ENCODE data around the gene SLBP. TPM values are rescaled to one million over a fixed set of nuclear protein-coding genes. Genes with fewer than 3 reads are reported as not detected.

SLBP gene
- total and polyA plus RNA-seq, 12 donors = 19.0 to 81.0 (median 38.1) TPM

DNA sequence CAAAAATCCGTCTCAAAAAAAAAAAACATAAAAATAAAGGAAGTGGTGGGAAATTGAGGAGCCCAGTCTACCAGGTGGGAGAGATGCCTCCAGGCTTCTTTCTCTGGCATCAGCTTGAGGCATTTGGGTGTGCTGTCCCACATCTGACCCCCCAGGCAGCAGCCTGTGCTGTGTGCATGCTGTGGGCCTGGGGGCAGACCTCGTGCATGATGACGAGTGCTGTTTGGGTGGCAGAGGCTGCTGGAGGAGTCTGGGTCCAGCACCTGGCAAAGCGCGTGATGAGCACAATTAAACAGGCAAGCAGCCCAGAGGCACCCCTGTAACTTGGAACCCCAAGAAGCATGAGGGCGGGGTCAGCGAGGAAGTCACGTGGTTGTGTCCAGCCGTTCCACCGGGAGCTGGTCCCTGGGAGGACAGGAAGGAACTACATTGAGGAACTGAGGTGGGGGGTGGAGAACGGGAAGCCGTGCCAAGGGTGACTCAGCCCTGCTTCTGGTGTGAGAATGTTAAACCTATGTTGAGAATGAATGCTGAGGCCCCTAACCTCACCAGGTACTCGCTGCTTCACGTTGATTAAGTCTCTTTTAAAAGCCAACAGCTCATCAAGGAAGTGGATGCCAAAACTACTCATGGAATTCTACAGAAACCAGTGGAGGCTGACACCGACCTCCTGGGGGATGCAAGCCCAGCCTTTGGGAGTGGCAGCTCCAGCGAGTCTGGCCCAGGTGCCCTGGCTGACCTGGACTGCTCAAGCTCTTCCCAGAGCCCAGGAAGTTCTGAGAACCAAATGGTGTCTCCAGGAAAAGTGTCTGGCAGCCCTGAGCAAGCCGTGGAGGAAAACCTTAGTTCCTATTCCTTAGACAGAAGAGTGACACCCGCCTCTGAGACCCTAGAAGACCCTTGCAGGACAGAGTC is 15.3 kb upstream of the SLBP start:
- peak overlapping the region in 1 of 4 donors; percentile 10 for H3K4me3 ChIP-seq
- 58 to 71% (median 62%) methylated on average over 15 to 18 of the region's 18 CpGs for WGBS, 4 donors
- DNase-seq = peak; percentile 53 to 82 (median 60)
- intact Hi-C loops (cut with DNase I) = loop anchor here (5.0 kb wide), 1 partner anchor 35 kb away; no protein-coding TSS in a partner anchor
- H3K4me1 ChIP-seq (replicated peaks in 1 of 2) = peaks cover 0 to 3% of the 10 kb centered on the region in 2 donors
- no peaks in the 10 kb centered on the region for H3K27me3 ChIP-seq
- TF ChIP-seq, protein P1, sequence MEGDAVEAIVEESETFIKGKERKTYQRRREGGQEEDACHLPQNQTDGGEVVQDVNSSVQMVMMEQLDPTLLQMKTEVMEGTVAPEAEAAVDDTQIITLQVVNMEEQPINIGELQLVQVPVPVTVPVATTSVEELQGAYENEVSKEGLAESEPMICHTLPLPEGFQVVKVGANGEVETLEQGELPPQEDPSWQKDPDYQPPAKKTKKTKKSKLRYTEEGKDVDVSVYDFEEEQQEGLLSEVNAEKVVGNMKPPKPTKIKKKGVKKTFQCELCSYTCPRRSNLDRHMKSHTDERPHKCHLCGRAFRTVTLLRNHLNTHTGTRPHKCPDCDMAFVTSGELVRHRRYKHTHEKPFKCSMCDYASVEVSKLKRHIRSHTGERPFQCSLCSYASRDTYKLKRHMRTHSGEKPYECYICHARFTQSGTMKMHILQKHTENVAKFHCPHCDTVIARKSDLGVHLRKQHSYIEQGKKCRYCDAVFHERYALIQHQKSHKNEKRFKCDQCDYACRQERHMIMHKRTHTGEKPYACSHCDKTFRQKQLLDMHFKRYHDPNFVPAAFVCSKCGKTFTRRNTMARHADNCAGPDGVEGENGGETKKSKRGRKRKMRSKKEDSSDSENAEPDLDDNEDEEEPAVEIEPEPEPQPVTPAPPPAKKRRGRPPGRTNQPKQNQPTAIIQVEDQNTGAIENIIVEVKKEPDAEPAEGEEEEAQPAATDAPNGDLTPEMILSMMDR (IDR thresholded peaks at IDR 0.05) = no peak
- no peak for TF ChIP-seq POLR2A (IDR thresholded peaks at IDR 0.05)
- H3K9me3 ChIP-seq (replicated peaks in 1 of 3) = no peaks in the 10 kb centered on the region
- peak overlapping the region in 2 of 5 donors; percentile 23 to 35 for H3K27ac ChIP-seq
- peaks cover 0 to 14% of the 10 kb centered on the region in 2 donors for H3K36me3 ChIP-seq (replicated peaks in 1 of 2)

- Histone ChIP-seq H3K27ac (peak overlapping the region in 1 of 5 donors; percentile 39), H3K4me1 (replicated peaks in 1 of 2) (peaks cover 6 to 13% of the 10 kb centered on the region in 2 donors), H3K9me3 (replicated peaks in 1 of 3) (no peaks in the 10 kb centered on the region), H3K27me3 (no peaks in the 10 kb centered on the region), H3K36me3 (replicated peaks in 1 of 2) (peaks cover 0 to 14% of the 10 kb centered on the region in 2 donors), H3K4me3 (no peak overlapping the region)
- 40 to 57% (median 51%) methylated on average over 7 to 17 of the region's 17 CpGs for WGBS, 4 donors
- intact Hi-C loops (cut with DNase I) = loop anchor here (5.0 kb wide), 1 partner anchor 34 kb away; no protein-coding TSS in a partner anchor
- peak in 1 of 2 donors; percentile 8 for TF ChIP-seq POLR2A (IDR thresholded peaks at IDR 0.05)
- TF ChIP-seq, protein P1 (IDR thresholded peaks at IDR 0.05) = peak; percentile 91 to 99 (median 94)
- peak; percentile 84 to 98 (median 94) for DNase-seq
Measured at GRCh38 chr4:1726146-1726934, 14.2 kb upstream of the SLBP start.

DNA sequence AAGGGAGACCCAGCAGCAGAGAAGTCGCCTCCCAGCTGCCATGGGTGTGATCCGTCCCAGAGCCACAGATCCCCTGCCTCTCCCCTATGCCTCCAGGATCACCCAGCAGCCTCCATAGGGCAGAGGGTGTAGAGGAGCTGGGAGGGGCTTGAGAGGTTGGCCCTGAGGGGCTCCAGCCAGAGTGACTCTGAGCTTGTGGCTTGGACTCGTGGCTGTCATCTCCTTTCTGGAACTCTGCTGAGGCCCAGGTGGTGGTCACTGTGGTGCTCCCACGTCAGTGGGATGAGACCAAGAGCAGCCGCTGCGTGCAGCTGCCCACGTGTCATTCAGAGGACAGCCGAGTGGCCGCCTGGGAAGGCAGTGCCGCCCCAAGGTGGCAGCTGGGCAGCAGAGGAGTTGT is 13.4 kb upstream of the SLBP start:
- Histone ChIP-seq H3K9me3 (replicated peaks in 1 of 3) (no peaks in the 10 kb centered on the region), H3K27me3 (no peaks in the 10 kb centered on the region), H3K27ac (no peak overlapping the region), H3K4me1 (replicated peaks in 1 of 2) (peaks cover 6 to 13% of the 10 kb centered on the region in 2 donors), H3K36me3 (replicated peaks in 1 of 2) (peaks cover 0 to 8% of the 10 kb centered on the region in 2 donors), H3K4me3 (no peak overlapping the region)
- no peak for DNase-seq
- TF ChIP-seq POLR2A (IDR thresholded peaks at IDR 0.05) = no peak
- TF ChIP-seq, protein P1 (IDR thresholded peaks at IDR 0.05) = no peak
- intact Hi-C loops (cut with DNase I) = loop anchor here (5.0 kb wide), 1 partner anchor 33 kb away; no protein-coding TSS in a partner anchor
- 89 to 97% (median 91%) methylated on average over 2 to 10 of the region's 10 CpGs for WGBS, 4 donors

Data from adrenal gland (tissue), 12 donors.